Neural cell (in vitro differentiated cells): ENCODE data around the gene LEF1. TPM values are rescaled to one million over a fixed set of nuclear protein-coding genes. Genes with fewer than 3 reads are reported as not detected.

ENCODE experiments used
- H2AFZ ChIP-seq: fragments of 200-600, 300-800 bp; sonication (generic), shearing (Covaris generic); 2 replicates; pipeline ENCODE4 v1.6.0; 2014; ENCODE audit warnings: low read depth, mild to moderate bottlenecking, antibody characterized with exemption, low read length, moderate library complexity
- H3F3A ChIP-seq: fragments of 200-600 bp; shearing (Covaris generic); 2 replicates; pipeline ENCODE4 v1.6.1; 2016; ENCODE audit warnings: mild to moderate bottlenecking, moderate library complexity, mixed read lengths, antibody characterized with exemption, low read length; ENCODE audit not compliant: insufficient read depth, poor library complexity, severe bottlenecking
- H3K27ac ChIP-seq: fragments of 200-600, 300-800 bp; sonication (generic), shearing (Covaris generic); 2 replicates; pipeline ENCODE4 v1.5.1; 2014; ENCODE audit warnings: mild to moderate bottlenecking, low read length, moderate library complexity
- H3K27me3 ChIP-seq: fragments of 300-800, 200-600 bp; sonication (generic), shearing (Covaris generic); 2 replicates; pipeline ENCODE4 v1.6.0; 2014; ENCODE audit warnings: mild to moderate bottlenecking, low read depth, low read length, moderate library complexity; ENCODE audit not compliant: insufficient read depth
- H3K36me3 ChIP-seq: fragments of 300-800, 200-600 bp; sonication (generic), shearing (Covaris generic); 2 replicates; pipeline ENCODE4 v1.5.1; 2014; ENCODE audit warnings: mild to moderate bottlenecking, antibody characterized with exemption, low read length, moderate library complexity; ENCODE audit not compliant: insufficient read depth
- H3K4me2 ChIP-seq: fragments of 300-800, 200-600 bp; sonication (generic), shearing (Covaris generic); 2 replicates; pipeline ENCODE4 v1.6.0; 2014; ENCODE audit warnings: mild to moderate bottlenecking, low read length
- H3K4me3 ChIP-seq: fragments of 300-800, 200-600 bp; sonication (generic), shearing (Covaris generic); 2 replicates; pipeline ENCODE4 v1.5.1; 2014; ENCODE audit warnings: mild to moderate bottlenecking, low read length, moderate library complexity
- H3K79me2 ChIP-seq: fragments of 200-600 bp; shearing (Covaris generic); replicated peaks from 2 replicates; pipeline ENCODE4 v1.6.0; 2014; ENCODE audit warnings: mild to moderate bottlenecking, low read length, moderate library complexity; ENCODE audit not compliant: insufficient read depth
- H3K9ac ChIP-seq: fragments of 300-800, 200-600 bp; sonication (generic), shearing (Covaris generic); 2 replicates; pipeline ENCODE4 v1.6.1; 2016; ENCODE audit warnings: mild to moderate bottlenecking, low read length, mixed read lengths
- H3K9me2 ChIP-seq: fragments of 200-600 bp; shearing (Covaris generic); 2 replicates; pipeline ENCODE4 v1.6.1; 2016; ENCODE audit warnings: mild to moderate bottlenecking, low read length, mixed read lengths; ENCODE audit not compliant: insufficient read depth
- H3K9me3 ChIP-seq: fragments of 200-600, 300-800 bp; sonication (generic), shearing (Covaris generic); 2 replicates; pipeline ENCODE4 v1.6.1; 2016; ENCODE audit warnings: mild to moderate bottlenecking, mixed run types, low read length, moderate library complexity, mixed read lengths
- H4K20me1 ChIP-seq: fragments of 200-600 bp; shearing (Covaris generic); 2 replicates; pipeline ENCODE4 v1.6.1; 2016; ENCODE audit warnings: mild to moderate bottlenecking, mixed run types; ENCODE audit not compliant: insufficient read depth
- CTCF ChIP-seq: fragments of 450-650 bp; IDR thresholded peaks from 2 replicates; pipeline ENCODE4 v1.5.1; 2014; ENCODE audit warnings: antibody characterized with exemption, mild to moderate bottlenecking, moderate library complexity; ENCODE audit not compliant: poor library complexity, severe bottlenecking
- EP300 ChIP-seq: fragments of 450-650 bp; conservative IDR thresholded peaks from 2 replicates; pipeline ENCODE4 v1.6.1; 2014; ENCODE audit warnings: antibody characterized with exemption, mild to moderate bottlenecking, moderate library complexity; ENCODE audit not compliant: poor library complexity, severe bottlenecking
- EZH2 ChIP-seq: fragments of 200-600, 300-800 bp; shearing (Covaris generic), sonication (generic); IDR thresholded peaks from 2 replicates; pipeline ENCODE4 v1.6.1; 2014; ENCODE audit warnings: antibody characterized with exemption, low read length, borderline replicate concordance, mild to moderate bottlenecking; ENCODE audit not compliant: insufficient read depth, poor library complexity, severe bottlenecking
- MXI1 ChIP-seq: fragments of 450-650 bp; conservative IDR thresholded peaks from 2 replicates; pipeline ENCODE4 v1.6.1; 2014; ENCODE audit warnings: antibody characterized with exemption, mild to moderate bottlenecking; ENCODE audit not compliant: poor library complexity, severe bottlenecking
- POLR2AphosphoS5 ChIP-seq: IDR thresholded peaks from 2 replicates; pipeline ENCODE4 v1.6.1; 2012
- RAD21 ChIP-seq: fragments of 450-650 bp; conservative IDR thresholded peaks from 2 replicates; pipeline ENCODE4 v1.6.1; 2014; ENCODE audit warnings: antibody characterized with exemption, mild to moderate bottlenecking, moderate library complexity
- REST ChIP-seq: IDR thresholded peaks from 2 replicates; pipeline ENCODE4 v1.6.1; 2012; ENCODE audit warnings: borderline replicate concordance
- SMC3 ChIP-seq: fragments of 450-650 bp; conservative IDR thresholded peaks from 2 replicates; pipeline ENCODE4 v1.6.1; 2014; ENCODE audit warnings: antibody characterized with exemption, mild to moderate bottlenecking, moderate library complexity; ENCODE audit not compliant: poor library complexity
- TAF1 ChIP-seq: IDR thresholded peaks from 2 replicates; pipeline ENCODE4 v1.6.1; 2012; ENCODE audit warnings: low read depth
- polyA plus RNA-seq: library from polyadenylated mRNA; depleted of rRNA; stranded (reverse); fragments of >200 nt; gene quantifications from 2 replicates; pipeline ENCODE4 v1.2.3, GENCODE V29; 2014

Gene LEF1
- polyA plus RNA-seq, 1 donor from 2014 or later: 0.78 TPM

GRCh38 chr4:108054025-108054638, 114.6 kb downstream of the LEF1 start:
- H3K9ac ChIP-seq: no peak overlapping the region
- H3K36me3 ChIP-seq: no peaks in the 10 kb centered on the region
- H3K4me2 ChIP-seq: no peak overlapping the region
- no peaks in the 10 kb centered on the region for H3K79me2 ChIP-seq
- H4K20me1 ChIP-seq: no peaks in the 10 kb centered on the region
- no peak overlapping the region for H3K4me3 ChIP-seq
- no peaks in the 10 kb centered on the region for H3K9me3 ChIP-seq
- TF ChIP-seq POLR2AphosphoS5 (no peak), EZH2 (no peak), RAD21 (no peak), TAF1 (no peak), CTCF (no peak)
- H3F3A ChIP-seq: no peaks in the 10 kb centered on the region
- H2AFZ ChIP-seq: no peak overlapping the region
- no peaks in the 10 kb centered on the region for H3K9me2 ChIP-seq
- H3K27me3 ChIP-seq: no peaks in the 10 kb centered on the region
- no peak overlapping the region for H3K27ac ChIP-seq

- no peak for TF ChIP-seq TAF1
- TF ChIP-seq RAD21: no peak
- no peak for TF ChIP-seq EP300
- TF ChIP-seq EZH2: no peak
- TF ChIP-seq CTCF: no peak
- TF ChIP-seq SMC3: no peak
- TF ChIP-seq REST: no peak
- TF ChIP-seq MXI1: no peak
- TF ChIP-seq POLR2AphosphoS5: no peak
- Histone ChIP-seq H3F3A (no peaks in the 10 kb centered on the region), H3K9me2 (no peaks in the 10 kb centered on the region), H4K20me1 (no peaks in the 10 kb centered on the region), H3K4me3 (no peak overlapping the region), H3K9me3 (no peaks in the 10 kb centered on the region), H2AFZ (no peak overlapping the region), H3K79me2 (no peaks in the 10 kb centered on the region), H3K36me3 (no peaks in the 10 kb centered on the region), H3K4me2 (no peak overlapping the region), H3K9ac (no peak overlapping the region), H3K27me3 (no peaks in the 10 kb centered on the region), H3K27ac (no peak overlapping the region)
These were observed 115.5 kb downstream of the LEF1 start for GRCh38 chr4:108053251-108053711.
